ENCODE data around the gene CCDC88C.
A peak's percentile ranks its signal among the peaks of the same experiment; 100 is the strongest.

Gene CCDC88C

DNA sequence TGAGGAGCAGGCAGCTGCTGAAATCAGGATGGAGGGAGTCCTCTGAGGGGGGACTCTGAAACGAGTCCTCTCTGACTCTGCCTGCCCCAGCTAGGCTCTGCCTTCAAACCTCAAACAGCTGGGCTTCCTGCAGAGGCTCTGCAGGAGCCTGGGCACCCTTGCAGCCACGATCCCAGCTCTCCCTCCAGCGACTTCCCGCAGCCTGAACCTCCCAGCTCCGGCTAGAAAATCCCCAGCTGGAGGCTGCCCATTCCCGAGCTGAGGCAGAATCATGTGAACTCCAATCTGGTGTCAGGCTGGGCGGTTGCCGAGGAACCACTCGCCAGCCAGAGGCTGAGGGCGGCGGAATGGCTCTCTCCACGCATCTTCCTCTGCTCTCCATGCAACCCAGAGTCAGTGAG lies 173.1 kb downstream of the CCDC88C start, which contains the start of gene GPR68:
GPR68 (minus strand) TSS at position 204 of the 401 bp plus-strand sequence. CDS start 9,654 bp downstream, outside the sequence.
- TF ChIP-seq, protein P1, sequence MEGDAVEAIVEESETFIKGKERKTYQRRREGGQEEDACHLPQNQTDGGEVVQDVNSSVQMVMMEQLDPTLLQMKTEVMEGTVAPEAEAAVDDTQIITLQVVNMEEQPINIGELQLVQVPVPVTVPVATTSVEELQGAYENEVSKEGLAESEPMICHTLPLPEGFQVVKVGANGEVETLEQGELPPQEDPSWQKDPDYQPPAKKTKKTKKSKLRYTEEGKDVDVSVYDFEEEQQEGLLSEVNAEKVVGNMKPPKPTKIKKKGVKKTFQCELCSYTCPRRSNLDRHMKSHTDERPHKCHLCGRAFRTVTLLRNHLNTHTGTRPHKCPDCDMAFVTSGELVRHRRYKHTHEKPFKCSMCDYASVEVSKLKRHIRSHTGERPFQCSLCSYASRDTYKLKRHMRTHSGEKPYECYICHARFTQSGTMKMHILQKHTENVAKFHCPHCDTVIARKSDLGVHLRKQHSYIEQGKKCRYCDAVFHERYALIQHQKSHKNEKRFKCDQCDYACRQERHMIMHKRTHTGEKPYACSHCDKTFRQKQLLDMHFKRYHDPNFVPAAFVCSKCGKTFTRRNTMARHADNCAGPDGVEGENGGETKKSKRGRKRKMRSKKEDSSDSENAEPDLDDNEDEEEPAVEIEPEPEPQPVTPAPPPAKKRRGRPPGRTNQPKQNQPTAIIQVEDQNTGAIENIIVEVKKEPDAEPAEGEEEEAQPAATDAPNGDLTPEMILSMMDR (IDR thresholded peaks at IDR 0.05; ENCODE audit: low read depth, low read length): no peak
- DNase-seq (ENCODE audit: low read depth in 2 of 2): peak; percentile 50 to 81
- peak within 1 kb of the TSS in 1 of 2 donors; percentile 24 for H3K4me3 ChIP-seq (replicated peaks in 1 of 2; ENCODE audit: low read depth in 2 of 2, low read length in 2 of 2)

DNA sequence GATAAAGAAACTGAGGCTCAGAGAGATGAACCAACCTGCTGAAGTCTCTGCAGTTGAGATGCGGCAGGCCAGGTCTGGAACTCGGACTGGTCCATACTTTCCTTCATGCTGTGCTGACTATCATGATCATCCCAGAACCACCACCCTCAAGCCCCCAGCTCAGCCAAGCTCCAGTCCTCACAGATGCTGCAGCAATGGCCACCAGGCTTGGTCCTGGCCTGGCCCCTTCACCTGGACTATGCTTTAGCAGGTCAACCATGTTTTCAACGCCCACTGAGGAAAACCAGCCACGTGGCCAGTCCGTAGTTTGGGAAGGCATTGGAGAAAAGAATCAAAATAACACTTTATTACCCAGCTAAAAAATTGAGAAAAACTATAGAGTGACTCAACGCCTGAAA lies 174.5 kb downstream of the CCDC88C start:
- TF ChIP-seq, protein P1 (IDR thresholded peaks at IDR 0.05; ENCODE audit: low read depth, low read length): no peak
- DNase-seq (ENCODE audit: low read depth in 2 of 2): no peak
- no peak overlapping the region for H3K4me3 ChIP-seq (replicated peaks in 1 of 2; ENCODE audit: low read depth in 2 of 2, low read length in 2 of 2)

DNA sequence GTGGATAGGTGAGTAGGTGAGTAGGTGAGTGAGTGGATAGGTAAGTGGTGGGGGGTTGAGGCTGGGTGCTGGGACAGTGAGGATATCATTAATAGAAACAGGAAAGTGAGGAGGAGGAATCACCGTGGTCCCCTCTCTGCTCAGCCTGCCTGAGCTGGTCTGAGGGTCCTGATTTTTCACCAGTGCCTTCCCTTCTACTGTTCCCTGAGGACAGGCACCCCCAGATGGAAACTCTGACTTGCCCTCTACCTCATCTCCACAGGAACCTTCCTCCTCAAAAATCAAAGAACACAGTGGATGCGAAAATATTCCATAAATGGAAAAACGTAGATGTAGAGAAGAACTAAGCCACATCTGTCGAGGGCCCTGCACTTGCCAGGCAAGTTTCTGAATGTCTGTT lies 175.0 kb downstream of the CCDC88C start:
- TF ChIP-seq, protein P1 (IDR thresholded peaks at IDR 0.05; ENCODE audit: low read depth, low read length): no peak
- DNase-seq (ENCODE audit: low read depth in 2 of 2): no peak
- no peak overlapping the region for H3K4me3 ChIP-seq (replicated peaks in 1 of 2; ENCODE audit: low read depth in 2 of 2, low read length in 2 of 2)

DNA sequence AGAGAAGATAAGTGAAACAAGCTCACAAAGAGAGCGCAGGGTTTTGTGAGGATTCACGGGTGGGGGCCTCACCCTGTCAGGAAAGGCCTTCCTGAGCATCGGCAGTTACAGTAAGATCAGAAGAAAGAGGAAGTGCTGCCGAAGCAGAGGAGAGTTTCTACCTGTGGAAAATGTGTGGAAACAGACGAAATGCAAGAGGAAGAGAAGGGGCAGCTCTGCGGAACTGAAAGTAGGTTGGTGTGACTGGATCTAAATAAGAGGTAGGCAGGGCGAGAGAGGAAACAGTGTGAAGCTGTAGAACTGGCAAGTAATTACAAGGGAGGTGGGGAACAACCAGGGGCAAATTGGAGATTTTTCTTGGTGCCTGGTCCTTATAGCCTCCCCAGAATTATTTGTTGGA lies 175.8 kb downstream of the CCDC88C start:
- TF ChIP-seq, protein P1 (IDR thresholded peaks at IDR 0.05; ENCODE audit: low read depth, low read length): no peak
- H3K4me3 ChIP-seq (replicated peaks in 1 of 2; ENCODE audit: low read depth in 2 of 2, low read length in 2 of 2): no peak overlapping the region
- DNase-seq (ENCODE audit: low read depth in 2 of 2): no peak

DNA sequence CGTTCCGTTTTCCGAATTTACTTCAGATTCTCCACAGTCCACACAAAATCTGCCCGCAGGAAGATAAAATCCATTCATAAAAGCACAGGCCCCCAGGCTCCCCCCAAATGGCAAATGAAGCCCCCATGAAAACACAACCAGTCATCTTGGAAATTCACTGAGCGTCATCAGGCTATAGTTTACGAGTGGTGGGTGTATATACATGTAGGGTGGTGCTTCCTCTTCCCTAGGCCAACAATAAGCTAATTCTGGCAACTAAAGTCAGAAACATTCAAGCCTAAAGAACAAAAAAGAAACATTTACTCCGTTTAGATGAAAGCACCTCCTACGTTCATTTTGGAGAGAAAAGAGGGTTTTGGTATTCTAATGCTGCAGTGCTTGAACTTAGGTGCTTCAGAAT lies 179.0 kb downstream of the CCDC88C start:
- no peak for DNase-seq (ENCODE audit: low read depth in 2 of 2)
- TF ChIP-seq, protein P1 (IDR thresholded peaks at IDR 0.05; ENCODE audit: low read depth, low read length): no peak
- no peak overlapping the region for H3K4me3 ChIP-seq (replicated peaks in 1 of 2; ENCODE audit: low read depth in 2 of 2, low read length in 2 of 2)

DNA sequence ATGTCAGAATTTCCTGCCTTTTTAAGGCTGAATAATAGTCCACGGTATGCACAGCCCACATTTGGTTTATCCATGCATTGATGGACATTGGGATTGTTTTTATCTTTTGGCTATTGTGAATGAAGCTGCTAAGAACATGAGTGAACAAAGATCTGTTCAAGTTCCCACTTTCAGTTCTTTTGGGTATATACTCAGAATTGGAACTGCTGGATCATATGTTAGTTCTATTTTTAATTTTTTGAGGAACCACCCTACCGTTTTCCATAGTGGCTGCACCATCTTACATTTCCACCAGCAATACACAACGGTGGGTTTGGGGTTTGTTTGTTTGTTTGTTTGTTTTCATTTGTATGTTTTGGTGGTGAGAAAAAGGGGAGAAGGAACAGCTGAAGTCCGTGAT lies 179.5 kb downstream of the CCDC88C start:
- TF ChIP-seq, protein P1 (IDR thresholded peaks at IDR 0.05; ENCODE audit: low read depth, low read length): no peak
- H3K4me3 ChIP-seq (replicated peaks in 1 of 2; ENCODE audit: low read depth in 2 of 2, low read length in 2 of 2): no peak overlapping the region
- no peak for DNase-seq (ENCODE audit: low read depth in 2 of 2)

DNA sequence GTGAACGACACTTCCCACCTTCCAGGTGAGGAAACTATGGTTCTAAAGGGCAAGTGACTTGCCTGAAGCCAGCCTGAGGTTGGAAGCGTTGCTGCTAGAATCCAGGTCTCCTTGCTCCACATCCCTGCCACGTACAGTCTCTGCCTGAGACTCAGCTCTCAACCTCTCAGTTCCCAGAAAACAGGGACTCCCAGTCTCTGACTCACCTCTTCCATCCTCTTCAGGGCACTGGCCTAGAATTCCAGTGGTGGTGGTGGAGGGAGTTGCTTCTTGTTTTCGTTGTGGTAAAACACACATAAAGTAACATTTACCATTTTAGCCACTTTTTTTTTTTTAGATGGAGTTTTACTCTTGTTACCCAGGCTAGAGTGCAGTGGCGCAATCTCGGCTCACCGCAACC lies 180.4 kb downstream of the CCDC88C start:
- peak; percentile 42 to 71 for DNase-seq (ENCODE audit: low read depth in 2 of 2)
- no peak overlapping the region for H3K4me3 ChIP-seq (replicated peaks in 1 of 2; ENCODE audit: low read depth in 2 of 2, low read length in 2 of 2)
- TF ChIP-seq, protein P1 (IDR thresholded peaks at IDR 0.05; ENCODE audit: low read depth, low read length): no peak

Data from cardiac fibroblast (primary cell).